Measurements from ENCODE around the gene CHD2. TPM values are rescaled to one million over a fixed set of nuclear protein-coding genes. Genes with fewer than 3 reads are reported as not detected.

The CHD2 gene
- polyA plus RNA-seq, 2 of the 4 experiments (the other 2 are of a cell fraction) = 29.5 to 68.2 TPM

DNA sequence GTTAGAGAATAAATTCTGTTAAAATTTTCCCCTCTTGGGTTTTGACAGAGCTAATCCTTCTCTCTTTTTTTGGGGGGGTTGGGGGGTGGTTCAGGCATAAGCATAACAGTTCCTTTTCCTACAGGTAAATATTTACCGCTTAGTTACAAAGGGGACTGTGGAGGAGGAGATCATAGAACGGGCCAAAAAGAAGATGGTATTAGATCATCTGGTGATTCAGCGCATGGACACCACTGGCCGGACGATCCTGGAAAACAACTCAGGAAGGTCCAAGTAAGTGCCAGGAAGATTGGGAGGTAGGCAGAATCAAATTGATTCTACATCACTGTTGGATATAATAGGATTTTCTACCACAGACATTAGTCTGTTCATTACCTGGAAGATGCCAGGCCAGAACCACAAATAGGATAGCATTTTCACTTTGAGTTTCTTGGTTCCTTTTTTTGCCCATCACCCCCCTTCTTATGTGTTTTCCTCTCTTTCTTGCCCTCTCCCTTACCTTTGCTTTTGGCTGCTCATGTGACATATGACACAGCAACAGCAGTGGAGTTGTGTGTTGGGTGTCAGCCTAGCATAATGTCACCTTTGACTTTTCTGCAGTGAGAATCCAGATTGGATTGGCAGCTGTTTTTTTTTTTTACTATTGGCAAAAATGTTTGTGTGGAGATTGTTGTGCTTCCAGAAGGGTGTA lies 79.0 kb downstream of the CHD2 start:
- no peak overlapping the region for H3K4me3 ChIP-seq
- H3K9me3 ChIP-seq = no peaks in the 10 kb centered on the region
- DNase-seq (ENCODE audit: low read depth in 1 of 2, low spot score in 1 of 2) = no peak
- H3K27ac ChIP-seq = no peak overlapping the region
- ChIA-PET POLR2A (no interaction called here), CTCF (interaction anchor here (2.0 kb wide), 1 partner anchor 39 kb away, joined by 5 read pairs; no protein-coding TSS in a partner anchor)
- no peak for TF ChIP-seq JUNB (IDR thresholded peaks at IDR 0.05)
- no peak for TF ChIP-seq CHD4 (IDR thresholded peaks at IDR 0.05; ENCODE audit: borderline replicate concordance)
- no peak for TF ChIP-seq RNF2 (IDR thresholded peaks at IDR 0.05; ENCODE audit: borderline replicate concordance, low read depth)
- no peak for FAIRE-seq
- no peaks in the 10 kb centered on the region for H3K4me1 ChIP-seq
- H3K4me2 ChIP-seq = no peak overlapping the region
- 90% methylated on average over 5 of the region's 5 CpGs for WGBS (ENCODE audit: missing lambda C conversion rate)
- no peak for ATAC-seq

DNA sequence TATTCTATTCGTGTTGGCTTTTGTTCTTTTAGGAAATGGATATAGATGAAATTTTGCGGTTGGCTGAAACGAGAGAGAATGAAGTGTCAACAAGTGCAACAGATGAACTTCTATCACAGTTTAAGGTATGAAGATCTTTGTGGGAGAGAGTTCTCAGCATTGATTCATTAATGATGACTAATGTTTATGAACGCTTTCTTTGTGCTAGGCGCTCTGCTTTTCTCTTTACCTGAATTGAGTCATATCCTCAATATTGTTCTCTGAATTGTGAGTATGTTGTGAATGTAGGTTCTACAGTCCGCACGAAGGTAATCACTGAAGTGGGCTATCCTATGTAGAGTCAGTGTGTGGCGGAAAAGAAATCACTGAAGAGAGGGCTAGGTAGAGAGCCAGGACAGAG lies 81.2 kb downstream of the CHD2 start:
- DNase-seq (ENCODE audit: low read depth in 1 of 2, low spot score in 1 of 2) (no peak), ATAC-seq (no peak), FAIRE-seq (peak; percentile 18)
- Histone ChIP-seq H3K4me3 (no peak overlapping the region), H3K4me1 (no peaks in the 10 kb centered on the region), H3K27ac (no peak overlapping the region), H3K4me2 (no peak overlapping the region), H3K9me3 (no peaks in the 10 kb centered on the region)
- WGBS (ENCODE audit: missing lambda C conversion rate) = 82% methylated on average over 8 of the region's 8 CpGs
- TF ChIP-seq, protein P1, sequence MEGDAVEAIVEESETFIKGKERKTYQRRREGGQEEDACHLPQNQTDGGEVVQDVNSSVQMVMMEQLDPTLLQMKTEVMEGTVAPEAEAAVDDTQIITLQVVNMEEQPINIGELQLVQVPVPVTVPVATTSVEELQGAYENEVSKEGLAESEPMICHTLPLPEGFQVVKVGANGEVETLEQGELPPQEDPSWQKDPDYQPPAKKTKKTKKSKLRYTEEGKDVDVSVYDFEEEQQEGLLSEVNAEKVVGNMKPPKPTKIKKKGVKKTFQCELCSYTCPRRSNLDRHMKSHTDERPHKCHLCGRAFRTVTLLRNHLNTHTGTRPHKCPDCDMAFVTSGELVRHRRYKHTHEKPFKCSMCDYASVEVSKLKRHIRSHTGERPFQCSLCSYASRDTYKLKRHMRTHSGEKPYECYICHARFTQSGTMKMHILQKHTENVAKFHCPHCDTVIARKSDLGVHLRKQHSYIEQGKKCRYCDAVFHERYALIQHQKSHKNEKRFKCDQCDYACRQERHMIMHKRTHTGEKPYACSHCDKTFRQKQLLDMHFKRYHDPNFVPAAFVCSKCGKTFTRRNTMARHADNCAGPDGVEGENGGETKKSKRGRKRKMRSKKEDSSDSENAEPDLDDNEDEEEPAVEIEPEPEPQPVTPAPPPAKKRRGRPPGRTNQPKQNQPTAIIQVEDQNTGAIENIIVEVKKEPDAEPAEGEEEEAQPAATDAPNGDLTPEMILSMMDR (IDR thresholded peaks at IDR 0.05) = no peak
- TF ChIP-seq ESRRA (IDR thresholded peaks at IDR 0.05; ENCODE audit: borderline replicate concordance, low read length) (no peak), NR3C1 (IDR thresholded peaks at IDR 0.05) (no peak), NPAS2 (CRISPR knock-in tag; IDR thresholded peaks at IDR 0.05; ENCODE audit: borderline replicate concordance) (no peak)
- POLR2A ChIA-PET = no interaction called here
- CTCF ChIA-PET = interaction anchor here (2.0 kb wide), 1 partner anchor 37 kb away, joined by 5 read pairs; no protein-coding TSS in a partner anchor

DNA sequence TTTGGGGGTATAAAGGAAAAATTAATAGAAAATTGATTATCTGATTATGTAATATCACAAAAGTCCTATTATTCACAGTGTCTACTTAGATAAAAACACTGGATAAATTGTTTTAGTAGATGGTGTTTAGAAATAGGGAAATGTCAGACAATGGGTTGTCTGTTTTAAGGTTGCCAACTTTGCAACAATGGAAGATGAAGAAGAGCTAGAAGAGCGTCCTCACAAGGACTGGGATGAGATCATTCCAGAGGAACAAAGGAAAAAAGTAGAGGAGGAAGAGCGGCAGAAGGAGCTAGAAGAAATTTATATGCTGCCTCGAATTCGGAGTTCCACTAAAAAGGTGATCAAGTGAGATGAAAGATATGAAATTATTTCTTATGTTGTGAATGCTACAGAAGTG lies 84.0 kb downstream of the CHD2 start:
- CTCF ChIA-PET = interaction anchor here (1.3 kb wide), 2 partner anchors 41 to 46 kb away, joined by 3 read pairs; no protein-coding TSS in a partner anchor
- no peak for DNase-seq (ENCODE audit: low read depth in 1 of 2, low spot score in 1 of 2)
- Histone ChIP-seq H3K9me3 (no peaks in the 10 kb centered on the region), H3K4me2 (no peak overlapping the region), H3K4me3 (no peak overlapping the region), H3K4me1 (no peaks in the 10 kb centered on the region), H3K27ac (no peak overlapping the region)
- TF ChIP-seq, protein P2, sequence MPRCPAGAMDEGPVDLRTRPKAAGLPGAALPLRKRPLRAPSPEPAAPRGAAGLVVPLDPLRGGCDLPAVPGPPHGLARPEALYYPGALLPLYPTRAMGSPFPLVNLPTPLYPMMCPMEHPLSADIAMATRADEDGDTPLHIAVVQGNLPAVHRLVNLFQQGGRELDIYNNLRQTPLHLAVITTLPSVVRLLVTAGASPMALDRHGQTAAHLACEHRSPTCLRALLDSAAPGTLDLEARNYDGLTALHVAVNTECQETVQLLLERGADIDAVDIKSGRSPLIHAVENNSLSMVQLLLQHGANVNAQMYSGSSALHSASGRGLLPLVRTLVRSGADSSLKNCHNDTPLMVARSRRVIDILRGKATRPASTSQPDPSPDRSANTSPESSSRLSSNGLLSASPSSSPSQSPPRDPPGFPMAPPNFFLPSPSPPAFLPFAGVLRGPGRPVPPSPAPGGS (IDR thresholded peaks at IDR 0.05) = no peak
- TF ChIP-seq POLR2AphosphoS2 (conservative IDR thresholded peaks at IDR 0.05; ENCODE audit: low read length) = no peak
- TF ChIP-seq, protein P3, sequence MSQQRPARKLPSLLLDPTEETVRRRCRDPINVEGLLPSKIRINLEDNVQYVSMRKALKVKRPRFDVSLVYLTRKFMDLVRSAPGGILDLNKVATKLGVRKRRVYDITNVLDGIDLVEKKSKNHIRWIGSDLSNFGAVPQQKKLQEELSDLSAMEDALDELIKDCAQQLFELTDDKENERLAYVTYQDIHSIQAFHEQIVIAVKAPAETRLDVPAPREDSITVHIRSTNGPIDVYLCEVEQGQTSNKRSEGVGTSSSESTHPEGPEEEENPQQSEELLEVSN (IDR thresholded peaks at IDR 0.05; ENCODE audit: borderline replicate concordance, low read depth) = no peak
- no peak for TF ChIP-seq CEBPB (IDR thresholded peaks at IDR 0.05)
- no peak for TF ChIP-seq CHD2 (IDR thresholded peaks at IDR 0.05; ENCODE audit: low read length, partially characterized antibody)
- TF ChIP-seq TP53 (CRISPR knock-in tag; IDR thresholded peaks at IDR 0.05) = no peak
- TF ChIP-seq MYC (IDR thresholded peaks at IDR 0.05; ENCODE audit: borderline replicate concordance, low read length) = no peak
- no peak for TF ChIP-seq ZNF302 (CRISPR knock-in tag; IDR thresholded peaks at IDR 0.05)
- TF ChIP-seq RAD21 (conservative IDR thresholded peaks at IDR 0.05 in 1 of 2, IDR thresholded peaks at IDR 0.05 in 1 of 2) = no peak
- no peak for TF ChIP-seq JUNB (IDR thresholded peaks at IDR 0.05)
- TF ChIP-seq, protein P4, sequence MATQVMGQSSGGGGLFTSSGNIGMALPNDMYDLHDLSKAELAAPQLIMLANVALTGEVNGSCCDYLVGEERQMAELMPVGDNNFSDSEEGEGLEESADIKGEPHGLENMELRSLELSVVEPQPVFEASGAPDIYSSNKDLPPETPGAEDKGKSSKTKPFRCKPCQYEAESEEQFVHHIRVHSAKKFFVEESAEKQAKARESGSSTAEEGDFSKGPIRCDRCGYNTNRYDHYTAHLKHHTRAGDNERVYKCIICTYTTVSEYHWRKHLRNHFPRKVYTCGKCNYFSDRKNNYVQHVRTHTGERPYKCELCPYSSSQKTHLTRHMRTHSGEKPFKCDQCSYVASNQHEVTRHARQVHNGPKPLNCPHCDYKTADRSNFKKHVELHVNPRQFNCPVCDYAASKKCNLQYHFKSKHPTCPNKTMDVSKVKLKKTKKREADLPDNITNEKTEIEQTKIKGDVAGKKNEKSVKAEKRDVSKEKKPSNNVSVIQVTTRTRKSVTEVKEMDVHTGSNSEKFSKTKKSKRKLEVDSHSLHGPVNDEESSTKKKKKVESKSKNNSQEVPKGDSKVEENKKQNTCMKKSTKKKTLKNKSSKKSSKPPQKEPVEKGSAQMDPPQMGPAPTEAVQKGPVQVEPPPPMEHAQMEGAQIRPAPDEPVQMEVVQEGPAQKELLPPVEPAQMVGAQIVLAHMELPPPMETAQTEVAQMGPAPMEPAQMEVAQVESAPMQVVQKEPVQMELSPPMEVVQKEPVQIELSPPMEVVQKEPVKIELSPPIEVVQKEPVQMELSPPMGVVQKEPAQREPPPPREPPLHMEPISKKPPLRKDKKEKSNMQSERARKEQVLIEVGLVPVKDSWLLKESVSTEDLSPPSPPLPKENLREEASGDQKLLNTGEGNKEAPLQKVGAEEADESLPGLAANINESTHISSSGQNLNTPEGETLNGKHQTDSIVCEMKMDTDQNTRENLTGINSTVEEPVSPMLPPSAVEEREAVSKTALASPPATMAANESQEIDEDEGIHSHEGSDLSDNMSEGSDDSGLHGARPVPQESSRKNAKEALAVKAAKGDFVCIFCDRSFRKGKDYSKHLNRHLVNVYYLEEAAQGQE (IDR thresholded peaks at IDR 0.05) = no peak
- TF ChIP-seq SMC3 (IDR thresholded peaks at IDR 0.05) = no peak
- TF ChIP-seq FOSL2 (IDR thresholded peaks at IDR 0.05) = no peak
- TF ChIP-seq FOSL2 (CRISPR knock-in tag; IDR thresholded peaks at IDR 0.05) = no peak
- no peak for TF ChIP-seq MAFK (IDR thresholded peaks at IDR 0.05; ENCODE audit: partially characterized antibody)
- POLR2A ChIA-PET = no interaction called here
- ATAC-seq = no peak
- 96% methylated on average over 4 of the region's 4 CpGs for WGBS (ENCODE audit: missing lambda C conversion rate)
- no peak for FAIRE-seq

All from A549 (cell line).